GM18951 (cell line): ENCODE measurements around the gene CACNA1S.

ENCODE experiments used
- POLR2A ChIP-seq: IDR thresholded peaks from 4 replicates; pipeline ENCODE4 v1.6.1; 2011; ENCODE audit warnings: mild to moderate bottlenecking; ENCODE audit not compliant: insufficient read length, insufficient read depth; ENCODE audit errors: extremely low read depth
- in situ Hi-C: fragments of 300-500 bp; cut with MboI; formaldehyde crosslinking; loops from one replicate; pipeline ENCODE4 v1.12.0; 2022; ENCODE audit warnings: low sequenced_read_pairs, mixed read lengths, inconsistent platforms; ENCODE audit not compliant: unreplicated experiment

Gene CACNA1S

DNA sequence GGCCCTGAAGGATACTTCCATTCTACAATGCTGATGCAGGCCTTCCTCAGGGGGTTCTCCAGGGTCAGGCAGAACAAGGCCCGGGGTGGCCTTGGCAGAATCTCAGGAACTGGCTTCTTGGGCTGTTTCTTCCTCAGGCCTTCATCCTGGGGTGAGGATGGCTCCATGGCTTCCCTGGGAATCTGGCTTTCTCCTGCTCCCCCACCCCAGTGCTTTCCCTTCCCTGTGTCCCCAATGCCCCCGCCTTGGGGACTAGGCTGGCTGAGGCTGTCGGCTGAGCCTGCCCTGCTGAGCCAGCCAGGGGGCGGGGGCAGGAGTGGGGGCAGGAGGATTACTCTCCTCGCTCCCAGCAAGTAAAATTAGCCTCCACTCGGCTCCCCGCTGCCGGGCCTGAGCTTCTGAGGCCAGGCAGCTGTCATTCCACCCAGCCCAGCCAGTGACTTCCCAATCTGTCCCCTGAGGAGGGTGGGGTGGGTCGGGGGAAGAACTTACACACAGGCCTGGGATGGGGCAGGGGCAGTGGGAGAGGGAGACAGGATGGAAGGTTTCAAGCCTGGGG lies at the start of gene CACNA1S:
Gene CACNA1S (minus strand): TSS at position 254 of the 559 bp plus-strand sequence. CDS start 87 bp downstream, at position 167.
- in situ Hi-C loops: no loop called here
- no peak for TF ChIP-seq POLR2A

DNA sequence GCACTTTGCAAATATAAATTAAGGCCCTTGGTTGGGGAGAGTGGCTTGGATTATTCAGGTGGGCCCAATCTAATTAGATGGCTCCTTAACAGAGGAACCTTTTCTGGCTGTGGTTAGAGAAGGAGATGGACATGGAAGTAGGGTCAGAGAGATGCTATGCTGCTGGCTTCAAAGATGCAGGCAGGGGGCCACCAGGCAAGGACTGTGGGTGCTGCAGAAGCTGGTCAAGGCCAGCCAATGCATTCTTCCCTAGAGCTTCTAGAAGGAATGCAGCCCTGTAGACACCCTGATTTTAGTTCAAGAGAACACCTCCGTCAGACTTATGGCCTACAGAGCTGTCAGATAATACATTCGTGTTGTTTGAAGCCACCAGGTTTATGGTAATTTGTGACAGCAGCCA lies 45.7 kb upstream of the CACNA1S start:
- in situ Hi-C loops: no loop called here
- TF ChIP-seq POLR2A: no peak

DNA sequence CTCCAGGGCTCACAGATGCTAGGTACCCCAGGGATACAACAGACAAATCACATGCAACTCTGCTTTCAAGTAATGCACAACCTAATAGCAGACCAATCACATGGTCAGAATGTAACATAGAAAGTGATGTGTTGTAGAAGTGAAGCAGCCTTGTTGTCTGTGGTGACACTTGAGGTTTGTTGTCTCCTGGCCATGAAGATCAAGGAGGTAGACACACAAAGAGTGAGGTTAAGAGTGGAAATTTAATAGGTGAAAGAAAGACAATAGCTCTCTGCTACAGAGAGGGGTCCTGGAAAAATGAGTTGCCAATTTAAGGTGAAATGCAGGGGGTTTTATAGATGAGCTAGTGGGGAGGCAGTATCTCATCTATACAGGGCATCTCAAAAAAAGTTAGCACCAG lies 44.6 kb upstream of the CACNA1S start:
- in situ Hi-C loops: no loop called here
- no peak for TF ChIP-seq POLR2A

DNA sequence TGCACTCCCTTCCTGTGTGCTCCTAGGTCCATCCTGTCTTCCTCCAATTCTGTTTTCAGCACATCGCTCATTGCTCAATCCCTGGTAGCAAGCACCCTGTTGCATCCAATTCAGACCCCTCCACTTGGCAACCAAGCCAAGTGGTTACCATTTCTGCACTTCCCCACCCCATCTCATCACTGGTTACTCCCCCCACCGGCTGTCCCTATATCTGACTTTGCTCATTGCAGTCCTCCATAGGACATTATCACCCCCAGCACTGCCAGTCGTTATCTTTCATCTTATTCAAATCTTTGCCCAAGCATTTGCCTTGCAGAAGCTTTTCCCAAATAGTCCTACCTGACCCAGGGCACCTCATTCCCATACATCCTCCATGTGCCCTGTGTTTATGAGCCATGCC lies 44.1 kb upstream of the CACNA1S start:
- TF ChIP-seq POLR2A: no peak
- in situ Hi-C loops: no loop called here

DNA sequence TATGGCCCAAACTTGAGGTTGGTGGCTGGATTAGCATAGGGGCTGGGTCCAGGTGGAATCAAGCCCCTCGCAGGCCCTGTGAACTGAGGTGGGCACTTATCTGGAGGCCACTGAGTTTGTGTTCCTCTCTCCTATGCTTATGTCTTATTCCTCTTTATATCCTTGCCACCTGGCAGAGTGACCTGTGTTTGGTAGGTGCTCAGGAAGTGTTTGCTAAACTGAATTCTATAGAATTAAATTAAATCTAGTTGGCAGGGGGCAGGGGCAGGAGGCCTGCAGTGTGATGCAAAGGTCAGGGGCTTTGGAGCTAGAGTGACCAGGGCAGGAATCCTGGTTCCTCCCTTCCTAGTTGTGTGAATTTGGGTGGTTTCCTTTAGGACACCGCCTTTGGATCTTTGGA lies 43.1 kb upstream of the CACNA1S start:
- in situ Hi-C loops: no loop called here
- TF ChIP-seq POLR2A: no peak

DNA sequence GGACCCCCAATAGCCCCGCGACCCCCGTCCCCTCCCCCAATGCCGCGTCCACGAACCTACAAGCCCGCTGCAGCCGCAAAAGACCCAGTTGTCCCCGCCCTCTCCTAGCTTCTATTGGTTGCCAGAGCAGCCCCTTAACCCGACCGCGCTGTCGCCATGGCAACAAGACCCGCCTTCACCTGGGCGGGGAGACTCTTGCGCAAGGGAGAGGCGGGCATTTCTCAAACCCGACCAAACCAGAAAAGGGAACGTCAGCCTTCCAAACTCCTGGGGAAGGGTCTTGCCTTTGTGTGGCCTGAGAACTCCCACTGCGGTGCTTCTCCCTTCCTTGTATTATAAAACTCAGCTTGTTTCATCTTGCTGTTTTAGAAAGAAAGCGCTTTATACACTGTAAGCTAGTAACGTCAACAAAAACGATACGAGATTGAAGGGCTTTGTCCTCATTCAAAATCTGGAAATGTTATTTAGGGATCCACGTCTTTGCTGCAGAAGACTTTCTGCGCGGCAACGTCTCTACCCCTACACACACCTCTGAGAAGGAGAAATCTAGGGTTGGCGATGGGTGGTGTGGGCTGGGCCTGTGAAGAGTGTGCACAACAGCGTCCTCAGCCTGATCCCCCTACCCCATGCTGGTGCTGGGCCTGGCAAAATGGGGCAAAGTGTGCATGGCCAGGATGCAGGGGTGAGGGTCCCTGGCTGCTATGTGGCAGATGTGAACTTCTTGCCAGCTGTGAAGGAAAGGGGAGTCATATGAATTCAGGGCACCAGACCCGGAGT lies 42.4 kb upstream of the CACNA1S start, which contains the start of gene TMEM9:
Gene TMEM9 (minus strand): TSS at position 86 of the 777 bp plus-strand sequence. CDS start 551 bp downstream, outside the sequence.
- in situ Hi-C loops: no loop called here

DNA sequence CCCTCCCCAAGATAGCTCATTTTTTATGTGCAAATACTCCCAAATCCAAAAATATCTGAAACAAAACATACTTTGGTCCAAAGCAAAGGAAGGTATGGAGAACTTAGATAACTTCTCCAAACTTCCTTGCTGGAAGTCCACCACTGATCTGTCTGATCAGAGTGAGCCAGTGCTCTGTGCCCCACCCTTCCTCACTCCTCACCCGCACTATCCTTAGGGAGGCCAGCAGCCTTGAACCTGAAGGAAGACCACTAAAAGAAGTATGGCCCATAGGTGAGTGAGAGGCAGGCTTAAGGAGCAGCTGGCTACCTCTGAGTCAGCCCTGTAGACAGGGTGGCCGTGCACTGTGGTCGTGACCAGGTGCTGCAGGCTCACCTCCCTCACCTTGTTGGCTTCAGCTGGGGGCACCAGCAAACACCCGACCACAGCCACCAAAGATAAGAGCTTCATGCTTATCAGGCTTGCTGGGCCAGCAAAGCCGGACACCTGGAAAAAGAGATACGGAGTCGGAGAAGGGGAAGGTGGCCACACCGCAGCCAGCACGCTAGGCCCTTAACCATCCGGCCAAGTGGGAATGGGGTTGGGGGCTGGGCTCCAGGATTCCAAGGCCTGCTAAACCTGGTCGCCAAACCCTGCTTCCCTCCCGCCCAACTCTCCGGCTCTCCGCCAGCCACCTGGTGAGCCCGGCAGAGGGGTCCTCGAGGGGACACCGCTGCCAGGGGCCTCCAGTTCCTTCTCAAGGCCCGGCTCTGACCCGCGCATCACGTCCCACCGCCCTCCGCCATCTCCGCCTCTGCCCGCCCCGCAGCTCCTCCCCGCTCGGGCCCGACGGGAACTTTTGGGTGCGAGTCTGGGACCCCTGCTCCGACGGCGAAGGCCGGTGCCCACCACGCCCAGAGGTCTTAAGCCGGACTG lies 41.5 kb upstream of the CACNA1S start:
- in situ Hi-C loops: no loop called here
- TF ChIP-seq POLR2A: peak; percentile 43

More for the DNA sequence above, 42.4 kb upstream of the CACNA1S start, which contains the start of gene TMEM9:
- no peak for TF ChIP-seq POLR2A

DNA sequence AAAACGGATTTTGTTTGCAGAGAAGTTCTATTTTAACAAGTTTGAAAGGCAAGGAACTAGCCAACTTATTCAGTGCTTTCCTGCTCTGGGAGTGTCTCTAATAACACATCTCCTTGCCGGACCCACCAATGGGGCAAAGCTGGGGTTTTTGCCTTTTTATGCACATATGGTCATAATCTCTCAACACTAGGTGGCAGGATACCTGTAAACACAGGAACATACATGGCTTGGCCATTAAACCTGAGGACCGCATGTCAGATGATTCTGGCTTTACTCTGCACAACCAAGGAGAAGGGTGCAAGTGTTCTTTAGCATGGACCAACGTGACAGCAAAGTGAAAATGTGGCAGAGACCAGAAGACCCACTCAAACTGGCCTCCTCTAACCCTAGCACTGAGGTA lies 37.2 kb upstream of the CACNA1S start:
- in situ Hi-C loops: no loop called here
- no peak for TF ChIP-seq POLR2A

DNA sequence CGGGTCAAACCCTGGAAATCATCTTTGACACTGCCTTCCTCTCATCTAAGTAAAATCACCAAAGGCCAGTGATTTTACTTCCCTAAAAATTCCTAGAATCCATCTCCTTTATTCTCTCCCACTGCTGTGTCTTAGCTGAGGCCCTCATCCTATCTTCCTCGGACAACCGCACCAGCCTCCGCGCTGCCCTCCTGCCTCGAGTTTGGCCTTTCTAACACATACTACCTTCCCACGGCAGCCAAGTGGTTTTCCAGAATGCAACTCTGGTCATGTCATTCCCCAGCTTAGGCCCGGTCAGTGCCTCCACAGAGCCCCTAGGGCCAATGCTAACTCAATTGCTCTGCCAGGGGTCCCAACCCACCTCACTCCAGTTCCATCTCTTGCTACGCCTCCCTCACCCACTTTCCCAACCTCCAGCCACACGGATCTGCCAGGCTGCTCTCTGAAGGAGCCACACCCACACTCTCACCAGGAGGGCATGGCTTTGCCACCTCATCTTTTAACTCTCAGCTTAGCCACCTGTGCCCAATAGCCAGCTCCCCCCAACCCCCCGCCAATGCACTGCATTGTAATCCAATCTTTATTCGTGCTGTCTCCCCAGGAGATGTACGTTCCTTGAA lies 35.3 kb upstream of the CACNA1S start:
- no peak for TF ChIP-seq POLR2A
- in situ Hi-C loops: no loop called here

DNA sequence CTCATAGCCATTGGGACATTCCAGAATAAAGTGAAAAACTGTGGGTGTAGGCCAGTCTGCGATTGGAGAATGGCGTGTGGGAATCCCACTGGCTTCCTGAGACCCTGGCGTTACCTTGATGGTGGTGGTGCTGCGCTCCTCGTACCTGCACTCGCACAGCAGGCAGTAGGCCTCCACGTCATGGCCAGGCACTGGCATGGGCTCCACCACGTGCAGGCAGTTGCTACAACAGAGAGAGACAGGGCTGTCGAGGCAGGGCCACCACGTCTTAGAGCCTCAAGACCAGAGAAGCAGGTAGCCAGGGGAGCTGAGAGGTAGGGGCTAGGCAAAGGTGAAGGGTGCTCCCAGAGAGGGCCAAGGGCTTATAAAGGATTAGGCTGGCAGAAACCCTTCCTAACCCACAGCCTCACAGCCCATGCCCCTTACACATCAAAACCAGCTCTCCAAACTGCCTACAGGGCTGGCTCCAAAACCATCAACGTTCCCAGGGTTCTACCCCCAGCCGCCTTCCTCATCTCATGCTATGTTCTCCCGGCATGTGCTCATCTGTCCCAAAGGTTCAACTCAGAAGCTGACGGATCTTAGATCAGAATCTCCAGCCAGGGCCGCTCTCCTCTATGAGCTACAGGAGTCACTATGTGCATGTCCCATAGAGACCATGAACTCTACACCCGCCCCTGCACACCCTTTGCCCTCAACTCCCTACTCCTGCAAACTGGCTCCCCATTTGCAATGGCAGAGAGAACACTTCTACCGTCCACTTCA lies 34.6 kb upstream of the CACNA1S start:
- in situ Hi-C loops: no loop called here

DNA sequence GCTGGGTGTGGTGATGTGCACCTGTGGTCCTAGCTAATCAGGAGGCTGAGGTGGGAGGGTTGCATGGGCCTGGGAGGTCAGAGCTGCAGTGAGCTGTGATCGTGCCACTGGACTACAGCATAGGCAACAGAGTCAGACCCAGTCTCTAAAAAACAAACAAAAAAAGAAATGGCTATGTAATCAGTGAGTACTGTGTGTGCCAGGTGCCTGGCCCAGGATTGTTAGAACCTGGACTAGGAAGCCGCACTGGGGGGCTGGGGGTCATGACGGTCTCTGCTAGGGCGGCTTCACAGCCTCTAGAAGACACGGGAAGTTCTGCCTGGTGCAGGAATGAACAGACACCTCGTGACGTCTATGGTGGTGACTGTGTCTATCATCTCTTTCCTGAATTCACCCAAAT lies 33.6 kb upstream of the CACNA1S start:
- in situ Hi-C loops: no loop called here
- no peak for TF ChIP-seq POLR2A

More for the DNA sequence above, 34.6 kb upstream of the CACNA1S start:
- no peak for TF ChIP-seq POLR2A

DNA sequence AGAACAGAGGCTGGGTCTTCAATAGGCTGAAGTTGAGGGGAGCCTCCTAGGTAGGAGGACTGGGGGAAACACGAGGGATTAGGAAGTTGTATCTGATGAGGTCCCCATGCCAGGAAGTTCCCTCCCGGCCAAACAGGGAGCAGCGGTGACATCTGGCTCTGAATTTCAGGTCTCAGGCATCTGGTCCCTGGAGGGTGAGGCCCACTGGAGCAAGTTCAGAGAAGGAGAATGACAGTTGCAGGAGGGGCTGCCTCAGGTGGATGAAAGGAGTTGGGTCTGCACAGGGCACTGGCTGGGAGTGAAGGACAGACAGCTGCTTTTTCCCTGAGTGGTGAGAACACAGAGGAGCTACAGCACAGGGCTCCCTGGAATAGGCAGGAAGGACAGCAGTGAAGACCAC lies 32.9 kb upstream of the CACNA1S start:
- in situ Hi-C loops: no loop called here
- TF ChIP-seq POLR2A: no peak
